ENCODE data around the gene SMIM24.

Gene SMIM24

GRCh38 chr19:3500429-3501101, 20.2 kb upstream of the SMIM24 start, which contains the start of gene DOHH:
TSS of gene DOHH (minus strand) at chr19:3500674. CDS start at chr19:3496814, 3,860 bp downstream.
- peak within 1 kb of the TSS; percentile 90 for H3K4me3 ChIP-seq (ENCODE audit: low read length)
- no peak for TF ChIP-seq CTCF (IDR thresholded peaks at IDR 0.05; ENCODE audit: insufficient read depth, low read depth, low read length, missing control alignments)
- peak; percentile 98 for DNase-seq (ENCODE audit: low read depth)

GRCh38 chr19:3499738-3500428, 19.6 kb upstream of the SMIM24 start:
- DNase-seq (ENCODE audit: low read depth) = no peak
- no peak for TF ChIP-seq CTCF (IDR thresholded peaks at IDR 0.05; ENCODE audit: insufficient read depth, low read depth, low read length, missing control alignments)

GRCh38 chr19:3497757-3498520, 17.6 kb upstream of the SMIM24 start:
- no peak for DNase-seq (ENCODE audit: low read depth)
- no peak for TF ChIP-seq CTCF (IDR thresholded peaks at IDR 0.05; ENCODE audit: insufficient read depth, low read depth, low read length, missing control alignments)
- H3K4me3 ChIP-seq (ENCODE audit: low read length) = no peak overlapping the region

More at GRCh38 chr19:3499738-3500428, 19.6 kb upstream of the SMIM24 start:
- H3K4me3 ChIP-seq (ENCODE audit: low read length) = peak overlapping the region; percentile 90

GRCh38 chr19:3496392-3497273, 16.3 kb upstream of the SMIM24 start:
- no peak for TF ChIP-seq CTCF (IDR thresholded peaks at IDR 0.05; ENCODE audit: insufficient read depth, low read depth, low read length, missing control alignments)
- H3K4me3 ChIP-seq (ENCODE audit: low read length) = no peak overlapping the region
- DNase-seq (ENCODE audit: low read depth) = no peak

- TF ChIP-seq CTCF (IDR thresholded peaks at IDR 0.05; ENCODE audit: insufficient read depth, low read depth, low read length, missing control alignments) = no peak
- DNase-seq (ENCODE audit: low read depth) = no peak
- H3K4me3 ChIP-seq (ENCODE audit: low read length) = no peak overlapping the region
Measured at GRCh38 chr19:3494559-3494958, 14.2 kb upstream of the SMIM24 start.

- no peak overlapping the region for H3K4me3 ChIP-seq (ENCODE audit: low read length)
- DNase-seq (ENCODE audit: low read depth) = no peak
- TF ChIP-seq CTCF (IDR thresholded peaks at IDR 0.05; ENCODE audit: insufficient read depth, low read depth, low read length, missing control alignments) = no peak
Measured at GRCh38 chr19:3494051-3494450, 13.7 kb upstream of the SMIM24 start.

All from epithelial cell of esophagus (primary cell).